ENCODE results near the gene RABGEF1.

DNA sequence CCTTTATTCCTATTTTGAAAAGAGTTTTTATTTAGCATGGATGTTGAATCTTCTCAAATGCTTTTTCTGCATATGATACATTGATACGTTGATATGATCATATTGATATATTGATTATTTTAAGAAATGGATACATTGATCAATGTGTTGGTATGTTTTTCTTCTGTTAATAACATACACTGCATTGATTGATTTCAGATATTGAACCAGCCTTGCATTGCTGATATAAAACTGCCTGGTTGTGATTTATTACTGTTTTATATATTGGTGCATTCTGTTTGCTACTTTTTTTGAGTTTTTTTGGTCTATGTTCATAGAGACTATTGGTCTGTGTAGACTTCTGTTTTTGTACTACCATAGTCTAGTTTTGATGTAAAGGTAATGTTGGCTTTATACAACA lies 26.8 kb upstream of the RABGEF1 start:
- TF ChIP-seq, protein P1, sequence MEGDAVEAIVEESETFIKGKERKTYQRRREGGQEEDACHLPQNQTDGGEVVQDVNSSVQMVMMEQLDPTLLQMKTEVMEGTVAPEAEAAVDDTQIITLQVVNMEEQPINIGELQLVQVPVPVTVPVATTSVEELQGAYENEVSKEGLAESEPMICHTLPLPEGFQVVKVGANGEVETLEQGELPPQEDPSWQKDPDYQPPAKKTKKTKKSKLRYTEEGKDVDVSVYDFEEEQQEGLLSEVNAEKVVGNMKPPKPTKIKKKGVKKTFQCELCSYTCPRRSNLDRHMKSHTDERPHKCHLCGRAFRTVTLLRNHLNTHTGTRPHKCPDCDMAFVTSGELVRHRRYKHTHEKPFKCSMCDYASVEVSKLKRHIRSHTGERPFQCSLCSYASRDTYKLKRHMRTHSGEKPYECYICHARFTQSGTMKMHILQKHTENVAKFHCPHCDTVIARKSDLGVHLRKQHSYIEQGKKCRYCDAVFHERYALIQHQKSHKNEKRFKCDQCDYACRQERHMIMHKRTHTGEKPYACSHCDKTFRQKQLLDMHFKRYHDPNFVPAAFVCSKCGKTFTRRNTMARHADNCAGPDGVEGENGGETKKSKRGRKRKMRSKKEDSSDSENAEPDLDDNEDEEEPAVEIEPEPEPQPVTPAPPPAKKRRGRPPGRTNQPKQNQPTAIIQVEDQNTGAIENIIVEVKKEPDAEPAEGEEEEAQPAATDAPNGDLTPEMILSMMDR (IDR thresholded peaks at IDR 0.05): no peak
- TF ChIP-seq POLR2AphosphoS5 (IDR thresholded peaks at IDR 0.05; ENCODE audit: low read depth, low read length) (no peak), SIN3A (IDR thresholded peaks at IDR 0.05; ENCODE audit: borderline replicate concordance, insufficient read depth, low read depth, low read length) (no peak)
- TF ChIP-seq, protein P2, sequence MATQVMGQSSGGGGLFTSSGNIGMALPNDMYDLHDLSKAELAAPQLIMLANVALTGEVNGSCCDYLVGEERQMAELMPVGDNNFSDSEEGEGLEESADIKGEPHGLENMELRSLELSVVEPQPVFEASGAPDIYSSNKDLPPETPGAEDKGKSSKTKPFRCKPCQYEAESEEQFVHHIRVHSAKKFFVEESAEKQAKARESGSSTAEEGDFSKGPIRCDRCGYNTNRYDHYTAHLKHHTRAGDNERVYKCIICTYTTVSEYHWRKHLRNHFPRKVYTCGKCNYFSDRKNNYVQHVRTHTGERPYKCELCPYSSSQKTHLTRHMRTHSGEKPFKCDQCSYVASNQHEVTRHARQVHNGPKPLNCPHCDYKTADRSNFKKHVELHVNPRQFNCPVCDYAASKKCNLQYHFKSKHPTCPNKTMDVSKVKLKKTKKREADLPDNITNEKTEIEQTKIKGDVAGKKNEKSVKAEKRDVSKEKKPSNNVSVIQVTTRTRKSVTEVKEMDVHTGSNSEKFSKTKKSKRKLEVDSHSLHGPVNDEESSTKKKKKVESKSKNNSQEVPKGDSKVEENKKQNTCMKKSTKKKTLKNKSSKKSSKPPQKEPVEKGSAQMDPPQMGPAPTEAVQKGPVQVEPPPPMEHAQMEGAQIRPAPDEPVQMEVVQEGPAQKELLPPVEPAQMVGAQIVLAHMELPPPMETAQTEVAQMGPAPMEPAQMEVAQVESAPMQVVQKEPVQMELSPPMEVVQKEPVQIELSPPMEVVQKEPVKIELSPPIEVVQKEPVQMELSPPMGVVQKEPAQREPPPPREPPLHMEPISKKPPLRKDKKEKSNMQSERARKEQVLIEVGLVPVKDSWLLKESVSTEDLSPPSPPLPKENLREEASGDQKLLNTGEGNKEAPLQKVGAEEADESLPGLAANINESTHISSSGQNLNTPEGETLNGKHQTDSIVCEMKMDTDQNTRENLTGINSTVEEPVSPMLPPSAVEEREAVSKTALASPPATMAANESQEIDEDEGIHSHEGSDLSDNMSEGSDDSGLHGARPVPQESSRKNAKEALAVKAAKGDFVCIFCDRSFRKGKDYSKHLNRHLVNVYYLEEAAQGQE (IDR thresholded peaks at IDR 0.05; ENCODE audit: insufficient read depth in 1 of 2, low read depth in 2 of 2, low read length in 1 of 2): no peak

Data from Panc1 (cell line).